ENCODE data around the gene COX14. TPM values are rescaled to one million over a fixed set of nuclear protein-coding genes. Genes with fewer than 3 reads are reported as not detected.

Gene COX14
- 100 to 1,000 TPM; 139 to 181 TPM for total RNA-seq

DNA sequence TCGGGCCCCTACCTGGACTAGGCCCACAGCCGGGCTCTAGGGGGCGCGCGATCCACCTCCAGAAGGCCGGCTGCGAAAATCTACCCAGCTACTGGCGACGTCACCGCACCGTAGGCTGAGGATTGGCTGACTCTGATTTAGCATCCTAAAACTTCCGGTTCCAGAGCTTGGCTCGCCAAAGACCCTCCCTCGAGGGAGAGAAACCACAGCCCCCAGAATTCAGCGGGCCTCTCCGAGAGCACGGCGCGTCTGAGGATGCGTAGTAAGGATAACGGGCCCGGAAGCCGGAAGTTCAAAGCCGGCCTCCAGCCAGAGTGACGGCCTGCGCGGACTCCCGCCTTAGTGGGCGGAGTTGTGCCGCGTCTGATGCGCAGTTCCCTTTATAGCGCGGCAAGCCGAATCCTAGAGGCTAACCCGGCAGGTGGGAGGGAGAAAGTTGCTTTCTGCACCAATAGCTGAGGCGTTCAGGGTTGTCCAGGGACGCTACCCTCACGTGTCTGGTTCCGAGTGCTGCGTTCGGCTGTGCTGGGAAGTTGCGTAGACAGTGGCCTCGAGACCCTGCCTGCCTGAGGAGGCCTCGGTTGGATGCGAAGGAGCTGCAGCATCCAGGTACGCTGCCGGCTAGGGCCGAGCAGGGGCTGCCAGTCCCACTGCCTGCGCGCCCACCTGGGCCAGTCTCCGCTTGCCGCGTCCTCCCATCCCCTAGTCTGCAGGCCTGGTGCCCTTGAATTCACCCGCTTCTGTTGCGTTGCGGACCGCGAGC is at the start of gene COX14:
Gene COX14, plus strand, starts transcription at position 544 of the 763 bp plus-strand sequence. CDS start 7,808 bp downstream, outside the sequence.
- no peaks in the 10 kb centered on the region for H3K9me3 ChIP-seq
- H3K4me1 ChIP-seq: peaks cover 0 to 49% of the 10 kb centered on the region in 2 donors
- no peaks in the 10 kb centered on the region for H3K27me3 ChIP-seq
- peak; percentile 99 for DNase-seq (ENCODE audit: low spot score)
- H3K4me3 ChIP-seq: peak within 1 kb of the TSS; percentile 77 to 99
- no peaks in the 10 kb centered on the region for H3K36me3 ChIP-seq
- TF ChIP-seq, protein P1, sequence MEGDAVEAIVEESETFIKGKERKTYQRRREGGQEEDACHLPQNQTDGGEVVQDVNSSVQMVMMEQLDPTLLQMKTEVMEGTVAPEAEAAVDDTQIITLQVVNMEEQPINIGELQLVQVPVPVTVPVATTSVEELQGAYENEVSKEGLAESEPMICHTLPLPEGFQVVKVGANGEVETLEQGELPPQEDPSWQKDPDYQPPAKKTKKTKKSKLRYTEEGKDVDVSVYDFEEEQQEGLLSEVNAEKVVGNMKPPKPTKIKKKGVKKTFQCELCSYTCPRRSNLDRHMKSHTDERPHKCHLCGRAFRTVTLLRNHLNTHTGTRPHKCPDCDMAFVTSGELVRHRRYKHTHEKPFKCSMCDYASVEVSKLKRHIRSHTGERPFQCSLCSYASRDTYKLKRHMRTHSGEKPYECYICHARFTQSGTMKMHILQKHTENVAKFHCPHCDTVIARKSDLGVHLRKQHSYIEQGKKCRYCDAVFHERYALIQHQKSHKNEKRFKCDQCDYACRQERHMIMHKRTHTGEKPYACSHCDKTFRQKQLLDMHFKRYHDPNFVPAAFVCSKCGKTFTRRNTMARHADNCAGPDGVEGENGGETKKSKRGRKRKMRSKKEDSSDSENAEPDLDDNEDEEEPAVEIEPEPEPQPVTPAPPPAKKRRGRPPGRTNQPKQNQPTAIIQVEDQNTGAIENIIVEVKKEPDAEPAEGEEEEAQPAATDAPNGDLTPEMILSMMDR (IDR thresholded peaks at IDR 0.05): peak; percentile 93 to 94
- H3K27ac ChIP-seq: peak within 1 kb of the TSS; percentile 90 to 98

DNA sequence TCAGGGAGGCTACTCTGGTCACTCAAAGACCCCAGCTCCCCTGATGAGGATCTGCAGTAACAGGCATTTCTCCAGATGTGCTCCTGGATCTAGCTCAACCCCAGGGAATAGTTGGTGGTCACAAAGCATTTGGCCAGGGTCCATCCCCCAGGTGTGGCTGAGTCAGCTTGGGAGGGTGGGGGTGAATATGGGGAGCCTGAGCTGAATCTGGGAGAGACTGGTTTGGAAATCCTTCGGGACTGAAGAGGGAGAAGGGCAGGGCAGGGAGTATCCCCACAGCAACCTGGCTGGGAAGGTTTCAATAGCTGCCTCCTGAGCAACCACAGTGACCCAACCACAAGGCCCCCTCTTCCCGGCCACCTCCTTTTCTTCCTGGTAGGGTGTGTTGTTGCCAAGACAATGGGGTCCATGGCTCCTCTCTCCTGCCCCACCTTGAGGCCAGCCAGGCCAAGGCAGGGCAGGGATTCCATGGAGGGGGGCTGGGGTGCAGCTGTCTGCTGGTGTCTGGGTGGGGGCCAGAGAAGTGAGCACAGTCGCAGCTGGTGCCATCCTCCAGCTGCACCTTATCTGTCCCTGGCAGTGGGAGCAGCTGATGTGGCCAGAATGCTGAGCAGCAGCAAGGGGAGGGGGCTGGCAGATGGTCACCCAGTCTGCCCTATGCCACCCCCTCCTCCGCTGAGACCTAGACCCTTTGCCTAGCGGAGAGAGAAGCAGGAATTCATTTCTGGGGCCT is 49.1 kb upstream of the COX14 start:
- TF ChIP-seq, protein P1 (IDR thresholded peaks at IDR 0.05): no peak
- Histone ChIP-seq H3K27me3 (no peaks in the 10 kb centered on the region), H3K36me3 (no peaks in the 10 kb centered on the region)

DNA sequence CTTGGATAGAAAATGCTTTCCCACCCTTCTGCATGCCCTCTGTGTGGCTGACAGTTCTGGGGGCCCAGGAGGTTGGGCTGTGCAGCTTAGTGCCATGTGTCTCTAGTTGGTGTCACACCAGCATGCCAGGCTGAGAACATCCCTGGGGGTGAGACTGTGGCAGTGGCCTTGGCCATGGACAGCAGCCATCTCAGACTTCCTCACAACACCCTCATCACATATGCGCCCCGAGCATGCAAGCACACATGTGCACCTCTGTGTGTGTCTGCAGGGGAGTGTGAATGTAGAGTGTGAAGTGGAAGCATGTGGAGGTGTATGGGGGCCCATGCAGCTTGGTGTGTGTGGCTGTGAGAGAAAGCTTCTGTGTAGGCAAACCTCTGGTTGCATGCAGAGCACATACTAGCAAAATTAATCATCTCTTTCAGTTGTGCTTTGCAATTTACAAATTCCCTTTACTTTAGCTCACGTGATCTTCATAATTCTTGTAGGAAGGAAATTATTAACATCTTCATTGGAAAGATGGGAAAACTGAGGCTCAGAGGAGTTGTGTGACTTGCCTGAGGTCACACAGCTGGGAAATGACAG is 46.2 kb upstream of the COX14 start:
- Histone ChIP-seq H3K27ac (no peak overlapping the region), H3K4me3 (no peak overlapping the region), H3K27me3 (no peaks in the 10 kb centered on the region), H3K9me3 (no peaks in the 10 kb centered on the region), H3K36me3 (no peaks in the 10 kb centered on the region), H3K4me1 (peaks cover 0 to 27% of the 10 kb centered on the region in 2 donors)
- no peak for DNase-seq (ENCODE audit: low spot score)
- TF ChIP-seq, protein P1 (IDR thresholded peaks at IDR 0.05): no peak

More for the DNA sequence above, 49.1 kb upstream of the COX14 start:
- no peak overlapping the region for H3K4me3 ChIP-seq
- DNase-seq (ENCODE audit: low spot score): no peak
- no peaks in the 10 kb centered on the region for H3K9me3 ChIP-seq
- peaks cover 0 to 18% of the 10 kb centered on the region in 2 donors for H3K4me1 ChIP-seq
- H3K27ac ChIP-seq: no peak overlapping the region

DNA sequence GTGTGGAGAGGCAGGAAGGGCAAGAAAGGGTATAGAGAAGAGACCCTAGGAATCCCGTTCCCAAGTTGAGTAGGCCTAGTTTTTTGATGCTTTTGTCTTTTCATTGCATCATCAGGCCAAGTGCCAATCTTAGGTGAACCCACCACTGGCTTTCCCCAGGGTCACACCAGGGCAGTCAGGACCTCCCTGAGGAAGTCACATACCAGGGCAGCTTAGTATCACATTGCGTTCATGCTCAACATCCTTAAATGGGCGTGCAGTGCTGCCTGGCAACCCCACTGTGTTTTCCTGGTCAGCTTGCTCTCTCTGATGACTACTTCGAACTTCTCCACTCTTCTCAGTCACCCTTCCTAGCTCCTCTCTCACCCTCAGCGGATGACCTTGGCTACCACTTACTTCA is 45.6 kb upstream of the COX14 start:
- DNase-seq (ENCODE audit: low spot score): no peak
- Histone ChIP-seq H3K9me3 (no peaks in the 10 kb centered on the region), H3K27ac (no peak overlapping the region), H3K4me1 (peaks cover 0 to 29% of the 10 kb centered on the region in 2 donors), H3K4me3 (no peak overlapping the region), H3K36me3 (no peaks in the 10 kb centered on the region), H3K27me3 (no peaks in the 10 kb centered on the region)
- TF ChIP-seq, protein P1 (IDR thresholded peaks at IDR 0.05): no peak

DNA sequence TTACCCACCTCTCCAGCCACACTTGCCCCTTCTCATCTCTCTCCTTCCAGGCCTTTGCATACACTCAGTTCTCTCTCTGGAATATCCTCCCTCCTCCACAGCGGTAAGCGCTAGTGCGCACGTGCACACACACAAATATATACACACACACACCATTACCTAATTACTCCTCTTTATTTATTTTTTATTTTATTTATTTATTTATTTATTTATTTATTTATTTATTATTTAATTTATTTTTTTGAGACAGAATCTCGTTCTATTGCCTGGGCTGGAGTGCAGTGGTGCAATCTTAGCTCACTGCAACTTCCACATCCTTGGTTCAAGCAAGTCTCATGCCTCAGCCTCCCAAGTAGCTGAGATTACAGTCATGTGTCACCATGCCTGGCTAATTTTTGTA is 43.0 kb upstream of the COX14 start:
- TF ChIP-seq, protein P1 (IDR thresholded peaks at IDR 0.05): no peak
- peaks cover 0 to 20% of the 10 kb centered on the region in 2 donors for H3K4me1 ChIP-seq
- no peak overlapping the region for H3K27ac ChIP-seq
- H3K27me3 ChIP-seq: no peaks in the 10 kb centered on the region
- H3K4me3 ChIP-seq: no peak overlapping the region
- DNase-seq (ENCODE audit: low spot score): no peak
- H3K9me3 ChIP-seq: no peaks in the 10 kb centered on the region
- no peaks in the 10 kb centered on the region for H3K36me3 ChIP-seq
